GM12801 (cell line): ENCODE data around the gene TRIP12.

Experiments
- CTCF ChIP-seq: IDR thresholded peaks from one replicate; pipeline ENCODE4 v1.5.1; 2011; ENCODE audit warnings: control low read depth; ENCODE audit not compliant: insufficient read length; ENCODE audit errors: extremely low read depth

TRIP12 gene

DNA sequence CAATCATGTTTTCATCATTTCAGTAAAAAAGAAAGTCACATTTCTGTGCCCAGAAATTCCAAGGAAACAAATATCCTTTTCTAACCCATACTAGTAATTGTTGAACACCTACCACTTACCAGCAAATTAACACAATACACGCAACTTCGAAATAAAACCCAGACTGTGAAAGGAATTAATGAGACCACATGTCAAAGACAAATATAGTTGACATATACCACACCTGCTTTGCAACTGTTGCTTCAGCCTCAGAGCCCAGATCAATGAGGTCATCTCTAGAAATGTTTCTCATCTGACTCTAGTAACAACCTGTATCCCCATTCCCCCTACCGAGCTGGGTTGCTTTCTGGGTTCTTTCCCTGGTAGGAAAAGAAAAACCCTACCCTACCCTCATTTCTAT, 52.6 kb downstream of the TRIP12 start:
- TF ChIP-seq CTCF, result no peak

- no peak for TF ChIP-seq CTCF
Observed at GRCh38 chr2:229868794-229869193, 53.0 kb downstream of the TRIP12 start.

DNA sequence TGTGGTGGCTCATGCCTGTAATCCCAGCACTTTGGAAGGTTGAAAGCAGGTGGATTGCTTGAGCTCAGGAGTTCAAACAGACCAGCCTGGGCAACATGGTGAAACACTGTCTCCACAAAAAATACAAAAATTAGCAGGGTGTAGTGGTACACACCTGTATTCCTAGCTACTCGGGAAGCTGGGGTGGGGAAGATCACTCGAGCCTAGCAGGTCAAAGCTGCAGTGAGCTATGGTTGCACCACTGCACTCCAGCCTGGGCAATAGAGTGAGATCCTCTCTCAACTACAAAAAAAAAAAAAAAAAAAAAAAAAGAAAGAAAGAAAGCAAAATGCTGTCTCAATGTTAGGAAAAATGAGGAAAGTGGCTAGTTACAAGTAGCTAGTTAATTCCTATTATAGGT, 56.8 kb downstream of the TRIP12 start:
- TF ChIP-seq CTCF, result no peak

- TF ChIP-seq CTCF, result no peak
Observed at GRCh38 chr2:229861431-229861830, 60.4 kb downstream of the TRIP12 start.

GRCh38 chr2:229860334-229860733, 61.5 kb downstream of the TRIP12 start:
- TF ChIP-seq CTCF, result no peak

GRCh38 chr2:229858351-229858750, 63.5 kb downstream of the TRIP12 start:
- no peak for TF ChIP-seq CTCF

DNA sequence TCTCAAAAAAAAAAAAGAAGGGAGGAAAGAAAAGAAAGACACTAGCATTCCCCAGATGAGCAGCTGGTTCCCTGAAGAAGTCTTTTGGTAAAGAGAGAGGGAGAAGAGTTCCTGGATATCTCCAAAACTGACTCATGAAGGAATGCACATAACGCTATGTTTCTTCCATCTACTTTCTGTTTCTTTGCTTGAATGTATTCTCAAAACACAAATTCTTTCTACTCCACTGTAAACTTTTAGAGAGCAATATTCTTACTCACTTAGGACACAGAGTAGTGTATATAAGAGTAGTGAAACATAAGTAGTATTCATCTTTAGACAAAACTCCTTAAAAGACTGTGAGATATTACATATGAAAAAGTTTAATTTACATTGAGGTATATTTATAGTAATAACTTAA, 64.2 kb downstream of the TRIP12 start:
- no peak for TF ChIP-seq CTCF

GRCh38 chr2:229856413-229856812, 65.4 kb downstream of the TRIP12 start:
- TF ChIP-seq CTCF, result no peak
